Kidney epithelial cell (primary cell): ENCODE results near the gene LETMD1. TPM values are rescaled to one million over a fixed set of nuclear protein-coding genes. Genes with fewer than 3 reads are reported as not detected.
"Not testable (repeated sequence)": the region's sequence is repeated elsewhere in the genome, so short reads cannot be mapped to it uniquely, and the experiment has no call there.

ENCODE experiments used
- DNase-seq: peaks from one replicate; pipeline ENCODE4 v3.0.0-alpha.2; 2010; ENCODE audit warnings: low read depth
- H3K27me3 ChIP-seq: 2 replicates; pipeline ENCODE4 v1.6.0; 2011; ENCODE audit warnings: low read length; ENCODE audit not compliant: control insufficient read depth, insufficient read depth
- H3K36me3 ChIP-seq: 2 replicates; pipeline ENCODE4 v1.5.1; 2011; ENCODE audit warnings: low read length; ENCODE audit not compliant: control insufficient read depth, insufficient read depth
- H3K4me3 ChIP-seq: 2 replicates; pipeline ENCODE4 v1.5.1; 2011; ENCODE audit warnings: low read depth, mild to moderate bottlenecking, control low read depth, low read length
- CTCF ChIP-seq: IDR thresholded peaks from 2 replicates; pipeline ENCODE4 v1.5.1; 2011; ENCODE audit warnings: mild to moderate bottlenecking, moderate library complexity, low read length, control low read depth, inconsistent platforms; ENCODE audit not compliant: insufficient read depth, poor library complexity, severe bottlenecking
- total RNA-seq: library from RNA; depleted of rRNA; stranded (reverse); fragments of >200 nt; gene quantifications from 2 replicates; pipeline ENCODE4 v1.2.3, GENCODE V29; 2015

LETMD1 gene
- total RNA-seq, 1 donor from 2014 or later: 37.9 TPM

GRCh38 chr12:51012570-51013236 lies 35.4 kb upstream of the LETMD1 start:
- TF ChIP-seq CTCF: no peak
- H3K36me3 ChIP-seq: no peaks in the 10 kb centered on the region
- H3K27me3 ChIP-seq: no peaks in the 10 kb centered on the region
- no peak for DNase-seq
- H3K4me3 ChIP-seq: no peak overlapping the region

- Histone ChIP-seq H3K36me3 (no peaks in the 10 kb centered on the region), H3K4me3 (no peak overlapping the region), H3K27me3 (no peaks in the 10 kb centered on the region)
- no peak for DNase-seq
- TF ChIP-seq CTCF: no peak
These were observed 34.7 kb upstream of the LETMD1 start for GRCh38 chr12:51013441-51013840.

GRCh38 chr12:51014467-51014866 lies 33.7 kb upstream of the LETMD1 start:
- not testable (repeated sequence) for H3K27me3 ChIP-seq, H3K36me3 ChIP-seq, DNase-seq, H3K4me3 ChIP-seq

GRCh38 chr12:51017452-51017851 lies 30.7 kb upstream of the LETMD1 start:
- TF ChIP-seq CTCF: no peak
- DNase-seq: no peak

GRCh38 chr12:51018956-51019355 lies 29.2 kb upstream of the LETMD1 start:
- no peak for TF ChIP-seq CTCF
- no peak for DNase-seq
- Histone ChIP-seq H3K27me3 (no peaks in the 10 kb centered on the region), H3K4me3 (no peak overlapping the region), H3K36me3 (no peaks in the 10 kb centered on the region)

More at GRCh38 chr12:51017452-51017851, 30.7 kb upstream of the LETMD1 start:
- no peaks in the 10 kb centered on the region for H3K27me3 ChIP-seq
- H3K36me3 ChIP-seq: no peaks in the 10 kb centered on the region
- H3K4me3 ChIP-seq: no peak overlapping the region

- DNase-seq: no peak
- TF ChIP-seq CTCF: no peak
- no peak overlapping the region for H3K4me3 ChIP-seq
- H3K36me3 ChIP-seq: no peaks in the 10 kb centered on the region
- H3K27me3 ChIP-seq: no peaks in the 10 kb centered on the region
These were observed 28.2 kb upstream of the LETMD1 start for GRCh38 chr12:51019927-51020326.
